HG03565 (cell line): ENCODE measurements around the gene RBMX.
"Not testable (repeated sequence)": the region's sequence is repeated elsewhere in the genome, so short reads cannot be mapped to it uniquely, and the experiment has no call there.

ENCODE experiments used
- ATAC-seq: cut with Tn5 transposase; IDR thresholded peaks from one replicate; pipeline ENCODE4 v1.9.1; 2021; ENCODE audit warnings: mild to moderate bottlenecking, moderate library complexity; ENCODE audit not compliant: unreplicated experiment

Gene RBMX

GRCh38 chrX:136880452-136881013, at the start of gene RBMX:
TSS of gene RBMX (minus strand) at chrX:136880725. CDS start at chrX:136879427, 1,298 bp downstream.
- peak; percentile 92 for ATAC-seq

- not testable (repeated sequence) for ATAC-seq
These were observed 40.9 kb upstream of the RBMX start for GRCh38 chrX:136921438-136921837.

GRCh38 chrX:136920001-136920400, 39.5 kb upstream of the RBMX start:
- no peak for ATAC-seq

- ATAC-seq, result no peak
These were observed 36.3 kb upstream of the RBMX start for GRCh38 chrX:136916827-136917226.

GRCh38 chrX:136911661-136912060, 31.1 kb upstream of the RBMX start:
- ATAC-seq, result not testable (repeated sequence)

GRCh38 chrX:136911253-136911652, 30.7 kb upstream of the RBMX start:
- no peak for ATAC-seq

GRCh38 chrX:136910565-136911035, 30.1 kb upstream of the RBMX start:
- no peak for ATAC-seq

GRCh38 chrX:136909706-136910564, 29.4 kb upstream of the RBMX start:
- peak; percentile 45 for ATAC-seq

GRCh38 chrX:136909119-136909705, 28.7 kb upstream of the RBMX start:
- ATAC-seq, result peak; percentile 58

GRCh38 chrX:136907621-136908020, 27.1 kb upstream of the RBMX start:
- no peak for ATAC-seq

GRCh38 chrX:136906921-136907510, 26.5 kb upstream of the RBMX start:
- no peak for ATAC-seq

- ATAC-seq, result not testable (repeated sequence)
These were observed 23.5 kb upstream of the RBMX start for GRCh38 chrX:136904067-136904466.

- not testable (repeated sequence) for ATAC-seq
These were observed 19.5 kb upstream of the RBMX start for GRCh38 chrX:136900071-136900470.

GRCh38 chrX:136899221-136899620, 18.7 kb upstream of the RBMX start:
- no peak for ATAC-seq

- ATAC-seq, result not testable (repeated sequence)
These were observed 18.2 kb upstream of the RBMX start for GRCh38 chrX:136898752-136899151.

GRCh38 chrX:136896121-136896914, 15.8 kb upstream of the RBMX start:
- no peak for ATAC-seq

- no peak for ATAC-seq
These were observed 11.9 kb upstream of the RBMX start for GRCh38 chrX:136892412-136892811.

- ATAC-seq, result not testable (repeated sequence)
These were observed 10.1 kb upstream of the RBMX start for GRCh38 chrX:136890596-136890995.

- ATAC-seq, result no peak
These were observed 8.7 kb upstream of the RBMX start for GRCh38 chrX:136889269-136889668.

GRCh38 chrX:136880003-136880451, 498 bp downstream of the RBMX start:
- no peak for ATAC-seq
